GM10248 (cell line): ENCODE results near the gene SEPTIN7.

ENCODE experiments used
- CTCF ChIA-PET: fragments of 300-600 bp; sonication (Branson Sonifier 250); formaldehyde crosslinking; extraction: SDS; loops from one replicate; lab custom pipeline; 2021; ENCODE audit warnings: antibody characterized with exemption; lab: Yijun Ruan, JAX
- POLR2A ChIA-PET: fragments of 350-650 bp; sonication (Branson Sonifier 250); formaldehyde crosslinking; extraction: SDS; loops from one replicate; lab custom pipeline; 2020; ENCODE audit warnings: antibody characterized with exemption; lab: Yijun Ruan, JAX
- DNase-seq: peaks from one replicate; pipeline ENCODE4 v3.0.0; 2012; ENCODE audit errors: extremely low spot score
- CTCF ChIP-seq: IDR thresholded peaks from 2 replicates; pipeline ENCODE4 v1.5.1; 2012; ENCODE audit warnings: mild to moderate bottlenecking, low read depth; ENCODE audit errors: extremely low read depth, missing control alignments, control extremely low read depth

The SEPTIN7 gene

GRCh38 chr7:35804231-35804970 is 3.5 kb downstream of the SEPTIN7 start:
- ChIA-PET POLR2A (interaction anchor here (0.6 kb wide), 1 partner anchor 12 kb away, joined by 3 read pairs; no protein-coding TSS in a partner anchor), CTCF (interaction anchor here (1.1 to 2.9 kb wide), 4 partner anchors 9 to 167 kb away, joined by 3 to 9 read pairs (median 4); no protein-coding TSS in a partner anchor)
- no peak for DNase-seq
- TF ChIP-seq CTCF: no peak

- DNase-seq: no peak
- ChIA-PET POLR2A (no interaction called here), CTCF (interaction anchor here (1.2 kb wide), 1 partner anchor 47 kb away, joined by 3 read pairs; no protein-coding TSS in a partner anchor)
- no peak for TF ChIP-seq CTCF
Measured at GRCh38 chr7:35805876-35806275, 5.0 kb downstream of the SEPTIN7 start.

- no peak for TF ChIP-seq CTCF
- POLR2A ChIA-PET: interaction anchor here (0.5 kb wide), 1 partner anchor 12 kb away, joined by 3 read pairs; no protein-coding TSS in a partner anchor
- CTCF ChIA-PET: no interaction called here
Measured at GRCh38 chr7:35816514-35816913, 15.7 kb downstream of the SEPTIN7 start.

GRCh38 chr7:35817181-35817580 is 16.3 kb downstream of the SEPTIN7 start:
- DNase-seq: no peak
- ChIA-PET POLR2A (no interaction called here), CTCF (no interaction called here)
- TF ChIP-seq CTCF: no peak

More at GRCh38 chr7:35816514-35816913, 15.7 kb downstream of the SEPTIN7 start:
- no peak for DNase-seq

- POLR2A ChIA-PET: no interaction called here
- CTCF ChIA-PET: no interaction called here
- TF ChIP-seq CTCF: no peak
- DNase-seq: no peak
Measured at GRCh38 chr7:35817930-35818329, 17.1 kb downstream of the SEPTIN7 start.

- TF ChIP-seq CTCF: no peak
- ChIA-PET CTCF (no interaction called here), POLR2A (no interaction called here)
- DNase-seq: no peak
Measured at GRCh38 chr7:35818513-35818912, 17.7 kb downstream of the SEPTIN7 start.
